Mucosa of descending colon (tissue), 3 donors: ENCODE results near the gene ASXL1. TPM values are rescaled to one million over a fixed set of nuclear protein-coding genes. Genes with fewer than 3 reads are reported as not detected.

Experiments
- ATAC-seq: fragments of 200-7000 bp; cut with Tn5 transposase; one replicate; pipeline ENCODE4 v1.9.1; 2020; ENCODE audit warnings: mild to moderate bottlenecking, moderate library complexity
- DNase-seq, 3 donors: peaks; one replicate each; pipeline ENCODE4 v3.0.0-alpha.2; 2020
- H3K36me3 ChIP-seq: fragments of 200-600 bp; one replicate; pipeline ENCODE4 v1.8.0; 2021; ENCODE audit warnings: low read depth, mild to moderate bottlenecking
- H3K4me1 ChIP-seq: fragments of 200-600 bp; one replicate; pipeline ENCODE4 v1.8.0; 2021; ENCODE audit warnings: low read depth, mild to moderate bottlenecking
- H3K4me3 ChIP-seq: fragments of 200-600 bp; one replicate; pipeline ENCODE4 v1.8.0; 2021; ENCODE audit warnings: mild to moderate bottlenecking
- H3K9me3 ChIP-seq: fragments of 200-600 bp; one replicate; pipeline ENCODE4 v1.8.0; 2021; ENCODE audit warnings: mild to moderate bottlenecking
- CTCF ChIP-seq: fragments of 200-600 bp; IDR thresholded peaks from one replicate; pipeline ENCODE4 v1.8.0; 2022; ENCODE audit warnings: antibody characterized with exemption, mild to moderate bottlenecking
- intact Hi-C, 2 donors: fragments of 100-400 bp; cut with DNase I in 1 of 2; cut with micrococcal nuclease in 1 of 2; formaldehyde crosslinking; loops; one replicate each; pipeline versions ENCODE4 v1.11.0 to v1.11.1; 2022; cut with DNase I, micrococcal nuclease
- total RNA-seq, 3 donors: library from RNA; stranded (reverse); fragmentation: NEBNext Ultra II Directional in 2 of 3; extraction: Animal tissue kit (Norgen Biotek cat#: 25700) in 2 of 3; gene quantifications; one replicate each; pipeline versions ENCODE4 v1.2.1 to v1.2.4, GENCODE V29; 2021 to 2023
- donor health status: DM: no; HTN: no; CAD: no; lungs with moderate emphysema.
- donor health status: DM: no; HTN: no; CAD: no.
- donor health status: DM: no; HTN: yes; CAD: no.

Gene ASXL1
- total RNA-seq, 3 donors from 2014 or later: 47.4 to 78.9 (median 52.3) TPM

- H3K9me3 ChIP-seq: no peaks in the 10 kb centered on the region
- TF ChIP-seq CTCF: no peak
- DNase-seq (no peak), ATAC-seq (no peak)
- H3K4me3 ChIP-seq: no peak overlapping the region
- H3K4me1 ChIP-seq: no peaks in the 10 kb centered on the region
- intact Hi-C loops: no loop called here
- no peaks in the 10 kb centered on the region for H3K36me3 ChIP-seq
Observed at GRCh38 chr20:32427996-32428395, 69.9 kb downstream of the ASXL1 start.

GRCh38 chr20:32429343-32429742 lies 71.2 kb downstream of the ASXL1 start:
- intact Hi-C loops: no loop called here
- no peak for TF ChIP-seq CTCF
- no peaks in the 10 kb centered on the region for H3K9me3 ChIP-seq
- DNase-seq (no peak), ATAC-seq (no peak)
- no peak overlapping the region for H3K4me3 ChIP-seq
- H3K36me3 ChIP-seq: no peaks in the 10 kb centered on the region
- H3K4me1 ChIP-seq: no peaks in the 10 kb centered on the region

GRCh38 chr20:32429745-32430360 lies 71.7 kb downstream of the ASXL1 start:
- ATAC-seq (no peak), DNase-seq (no peak)
- Histone ChIP-seq H3K9me3 (no peaks in the 10 kb centered on the region), H3K4me3 (no peak overlapping the region), H3K36me3 (no peaks in the 10 kb centered on the region), H3K4me1 (no peaks in the 10 kb centered on the region)
- intact Hi-C loops: no loop called here
- no peak for TF ChIP-seq CTCF

- intact Hi-C loops: no loop called here
- DNase-seq (no peak), ATAC-seq (no peak)
- Histone ChIP-seq H3K36me3 (no peaks in the 10 kb centered on the region), H3K4me3 (no peak overlapping the region), H3K4me1 (no peaks in the 10 kb centered on the region), H3K9me3 (no peaks in the 10 kb centered on the region)
- no peak for TF ChIP-seq CTCF
Observed at GRCh38 chr20:32431457-32431856, 73.3 kb downstream of the ASXL1 start.

GRCh38 chr20:32432277-32432676 lies 74.1 kb downstream of the ASXL1 start:
- DNase-seq (no peak), ATAC-seq (peak; percentile 56)
- H3K4me1 ChIP-seq: no peaks in the 10 kb centered on the region
- H3K9me3 ChIP-seq: no peaks in the 10 kb centered on the region
- no peaks in the 10 kb centered on the region for H3K36me3 ChIP-seq
- H3K4me3 ChIP-seq: no peak overlapping the region
- TF ChIP-seq CTCF: no peak
- intact Hi-C loops: no loop called here
